ENCODE results near the gene NDE1.

DNA sequence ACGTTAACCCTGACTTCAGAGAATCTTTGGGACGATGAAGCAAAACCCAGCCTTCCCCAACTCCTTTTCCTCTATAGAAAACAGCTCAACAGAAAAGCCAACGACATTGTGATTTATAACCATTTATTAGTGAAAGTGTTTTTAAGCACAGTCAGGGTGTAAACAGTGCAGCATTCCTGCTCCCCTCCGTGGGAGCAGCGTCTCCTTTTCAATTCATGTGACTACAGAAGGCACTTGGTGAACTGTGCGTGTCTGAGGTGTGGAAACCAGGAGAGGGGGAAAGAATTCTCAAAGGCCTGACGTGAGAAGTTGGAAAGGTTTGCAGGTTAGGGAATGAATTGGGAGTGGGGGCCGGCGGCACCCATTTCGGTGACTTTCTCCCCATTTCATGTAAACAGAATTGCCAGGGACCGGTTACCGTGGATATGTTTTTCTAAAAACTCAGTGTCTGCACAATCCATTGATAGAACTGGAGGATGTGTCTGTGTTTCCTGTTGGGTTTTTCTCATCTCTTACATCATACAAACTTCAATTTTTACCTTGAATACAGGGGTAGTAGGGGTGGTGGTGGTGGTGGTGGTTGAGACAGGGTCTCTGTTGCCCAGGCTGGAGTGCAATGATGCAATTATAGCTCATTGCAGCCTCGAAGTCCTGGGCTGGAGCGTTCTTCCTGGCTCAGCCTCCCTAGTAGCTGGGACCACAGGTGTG is 53.1 kb downstream of the NDE1 start:
- TF ChIP-seq, protein P1, sequence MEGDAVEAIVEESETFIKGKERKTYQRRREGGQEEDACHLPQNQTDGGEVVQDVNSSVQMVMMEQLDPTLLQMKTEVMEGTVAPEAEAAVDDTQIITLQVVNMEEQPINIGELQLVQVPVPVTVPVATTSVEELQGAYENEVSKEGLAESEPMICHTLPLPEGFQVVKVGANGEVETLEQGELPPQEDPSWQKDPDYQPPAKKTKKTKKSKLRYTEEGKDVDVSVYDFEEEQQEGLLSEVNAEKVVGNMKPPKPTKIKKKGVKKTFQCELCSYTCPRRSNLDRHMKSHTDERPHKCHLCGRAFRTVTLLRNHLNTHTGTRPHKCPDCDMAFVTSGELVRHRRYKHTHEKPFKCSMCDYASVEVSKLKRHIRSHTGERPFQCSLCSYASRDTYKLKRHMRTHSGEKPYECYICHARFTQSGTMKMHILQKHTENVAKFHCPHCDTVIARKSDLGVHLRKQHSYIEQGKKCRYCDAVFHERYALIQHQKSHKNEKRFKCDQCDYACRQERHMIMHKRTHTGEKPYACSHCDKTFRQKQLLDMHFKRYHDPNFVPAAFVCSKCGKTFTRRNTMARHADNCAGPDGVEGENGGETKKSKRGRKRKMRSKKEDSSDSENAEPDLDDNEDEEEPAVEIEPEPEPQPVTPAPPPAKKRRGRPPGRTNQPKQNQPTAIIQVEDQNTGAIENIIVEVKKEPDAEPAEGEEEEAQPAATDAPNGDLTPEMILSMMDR (IDR thresholded peaks at IDR 0.05; ENCODE audit: extremely low read depth in 1 of 2, insufficient read depth in 1 of 2, low read depth in 1 of 2, low read length in 2 of 2) = no peak
- TF ChIP-seq MYC (IDR thresholded peaks at IDR 0.05; ENCODE audit: low read depth, low read length) (no peak), POLR2A (IDR thresholded peaks at IDR 0.05; ENCODE audit: low read depth, low read length) (no peak), EZH2 (IDR thresholded peaks at IDR 0.05; ENCODE audit: borderline replicate concordance, low read depth, low read length, severe bottlenecking) (no peak), POLR2AphosphoS5 (IDR thresholded peaks at IDR 0.05; ENCODE audit: insufficient read depth, low read depth, low read length) (no peak), JUN (IDR thresholded peaks at IDR 0.05; ENCODE audit: borderline replicate concordance, insufficient read depth, insufficient read length, low read depth) (no peak), GATA2 (IDR thresholded peaks at IDR 0.05; ENCODE audit: insufficient read depth, insufficient read length, low read depth, low read length) (no peak), FOS (IDR thresholded peaks at IDR 0.05; ENCODE audit: borderline replicate concordance, insufficient read depth, low read length) (no peak)
- TF ChIP-seq, protein P2, sequence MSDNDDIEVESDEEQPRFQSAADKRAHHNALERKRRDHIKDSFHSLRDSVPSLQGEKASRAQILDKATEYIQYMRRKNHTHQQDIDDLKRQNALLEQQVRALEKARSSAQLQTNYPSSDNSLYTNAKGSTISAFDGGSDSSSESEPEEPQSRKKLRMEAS (IDR thresholded peaks at IDR 0.05; ENCODE audit: insufficient read depth, insufficient read length) = no peak

Measured in endothelial cell of umbilical vein (primary cell).